ENCODE measurements around the gene ADK. TPM values are rescaled to one million over a fixed set of nuclear protein-coding genes. Genes with fewer than 3 reads are reported as not detected.
A peak's percentile ranks its signal among the peaks of the same experiment; 100 is the strongest.

Gene ADK
- total RNA-seq, 2 donors from 2014 or later, result 14.4 to 24.3 TPM

- TF ChIP-seq, protein P1, sequence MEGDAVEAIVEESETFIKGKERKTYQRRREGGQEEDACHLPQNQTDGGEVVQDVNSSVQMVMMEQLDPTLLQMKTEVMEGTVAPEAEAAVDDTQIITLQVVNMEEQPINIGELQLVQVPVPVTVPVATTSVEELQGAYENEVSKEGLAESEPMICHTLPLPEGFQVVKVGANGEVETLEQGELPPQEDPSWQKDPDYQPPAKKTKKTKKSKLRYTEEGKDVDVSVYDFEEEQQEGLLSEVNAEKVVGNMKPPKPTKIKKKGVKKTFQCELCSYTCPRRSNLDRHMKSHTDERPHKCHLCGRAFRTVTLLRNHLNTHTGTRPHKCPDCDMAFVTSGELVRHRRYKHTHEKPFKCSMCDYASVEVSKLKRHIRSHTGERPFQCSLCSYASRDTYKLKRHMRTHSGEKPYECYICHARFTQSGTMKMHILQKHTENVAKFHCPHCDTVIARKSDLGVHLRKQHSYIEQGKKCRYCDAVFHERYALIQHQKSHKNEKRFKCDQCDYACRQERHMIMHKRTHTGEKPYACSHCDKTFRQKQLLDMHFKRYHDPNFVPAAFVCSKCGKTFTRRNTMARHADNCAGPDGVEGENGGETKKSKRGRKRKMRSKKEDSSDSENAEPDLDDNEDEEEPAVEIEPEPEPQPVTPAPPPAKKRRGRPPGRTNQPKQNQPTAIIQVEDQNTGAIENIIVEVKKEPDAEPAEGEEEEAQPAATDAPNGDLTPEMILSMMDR (IDR thresholded peaks at IDR 0.05), result no peak
Measured at GRCh38 chr10:74314166-74314565, 163.1 kb downstream of the ADK start.

DNA sequence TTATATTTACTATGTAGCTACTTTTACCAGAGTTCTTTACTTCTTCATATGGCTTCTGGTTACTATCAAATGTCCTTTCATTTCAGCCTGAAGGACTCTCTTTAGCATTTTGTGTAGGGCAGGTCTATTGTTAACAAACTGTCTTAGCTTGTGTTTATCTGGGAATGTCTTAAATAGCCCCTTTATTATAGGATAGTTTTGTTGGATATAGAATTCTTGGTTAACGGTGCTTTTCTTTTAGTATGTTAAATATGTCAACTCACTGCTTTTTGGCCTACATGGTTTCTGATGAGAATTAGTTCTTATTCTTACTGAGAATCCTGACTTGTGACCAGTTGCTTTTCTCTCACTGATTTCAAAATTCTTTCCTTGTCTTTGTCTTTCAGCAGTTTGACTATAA is 169.0 kb downstream of the ADK start:
- no peak for DNase-seq (ENCODE audit: low spot score)
- ATAC-seq (ENCODE audit: insufficient number of reproducible peaks, low FRiP score, low read depth), result no peak
- H3K27ac ChIP-seq, result no peak overlapping the region
- H3K27me3 ChIP-seq (replicated peaks; ENCODE audit: insufficient read depth), result no peaks in the 10 kb centered on the region
- H3K9me3 ChIP-seq, result peaks cover 11% of the 10 kb centered on the region
- H3K36me3 ChIP-seq, result no peaks in the 10 kb centered on the region
- H3K4me3 ChIP-seq, result no peak overlapping the region
- no peaks in the 10 kb centered on the region for H3K4me1 ChIP-seq (ENCODE audit: control insufficient read depth in 1 of 2, low read depth in 2 of 2)
- TF ChIP-seq, protein P1 (IDR thresholded peaks at IDR 0.05), result no peak

More at GRCh38 chr10:74314166-74314565, 163.1 kb downstream of the ADK start:
- DNase-seq (ENCODE audit: low spot score) (no peak), ATAC-seq (ENCODE audit: insufficient number of reproducible peaks, low FRiP score, low read depth) (no peak)
- no peaks in the 10 kb centered on the region for H3K36me3 ChIP-seq
- H3K27ac ChIP-seq, result no peak overlapping the region
- peaks cover under 1% of the 10 kb centered on the region for H3K9me3 ChIP-seq
- peak overlapping the region; percentile 63 for H3K4me3 ChIP-seq
- peaks cover 5 to 7% of the 10 kb centered on the region in 2 donors for H3K4me1 ChIP-seq (ENCODE audit: control insufficient read depth in 1 of 2, low read depth in 2 of 2)
- H3K27me3 ChIP-seq (replicated peaks; ENCODE audit: insufficient read depth), result no peaks in the 10 kb centered on the region

DNA sequence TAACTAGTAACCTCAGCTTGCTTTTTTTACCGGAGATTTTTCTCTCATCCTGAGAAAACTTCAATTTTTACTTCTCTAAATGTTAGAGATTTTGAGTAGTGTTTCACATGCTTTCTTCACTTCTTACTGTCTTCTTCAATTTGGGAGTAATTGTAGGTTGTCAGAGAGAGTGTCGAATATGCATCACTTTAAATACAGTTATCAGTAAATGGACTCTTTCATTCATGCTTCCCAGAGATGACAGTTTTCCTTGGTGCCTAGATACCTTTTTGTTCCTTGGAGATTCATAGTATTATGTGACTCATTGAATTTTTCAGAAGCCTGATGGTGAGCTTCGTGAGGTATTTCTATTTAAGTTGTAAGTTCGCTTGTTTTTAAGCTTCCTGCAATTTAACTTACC is 169.7 kb downstream of the ADK start:
- Histone ChIP-seq H3K4me3 (no peak overlapping the region), H3K9me3 (peaks cover 11% of the 10 kb centered on the region), H3K36me3 (no peaks in the 10 kb centered on the region), H3K27me3 (replicated peaks; ENCODE audit: insufficient read depth) (no peaks in the 10 kb centered on the region), H3K27ac (no peak overlapping the region), H3K4me1 (ENCODE audit: control insufficient read depth in 1 of 2, low read depth in 2 of 2) (no peaks in the 10 kb centered on the region)
- no peak for DNase-seq (ENCODE audit: low spot score)
- ATAC-seq (ENCODE audit: insufficient number of reproducible peaks, low FRiP score, low read depth), result no peak
- TF ChIP-seq, protein P1 (IDR thresholded peaks at IDR 0.05), result no peak

DNA sequence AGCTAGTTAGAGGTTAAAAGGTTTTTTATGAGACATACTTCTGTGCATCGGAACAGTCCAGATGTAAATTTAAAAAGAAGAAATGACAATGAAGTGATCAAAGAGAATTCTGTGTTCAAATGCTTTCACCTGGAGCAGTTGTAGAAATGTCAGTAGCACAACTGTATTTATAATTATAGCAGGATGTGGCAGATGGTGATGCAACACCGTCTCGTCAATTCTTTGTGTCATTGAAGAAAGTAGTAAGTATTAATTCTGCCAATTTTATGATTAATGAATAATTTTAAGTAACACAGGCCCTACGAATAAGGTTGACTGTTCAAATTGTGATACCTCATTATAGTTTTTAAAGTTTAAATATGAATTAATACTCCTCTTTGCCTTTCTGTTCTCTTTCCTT is 171.1 kb downstream of the ADK start:
- Histone ChIP-seq H3K4me3 (no peak overlapping the region), H3K9me3 (peaks cover 11% of the 10 kb centered on the region), H3K27ac (no peak overlapping the region), H3K36me3 (no peaks in the 10 kb centered on the region), H3K27me3 (replicated peaks; ENCODE audit: insufficient read depth) (no peaks in the 10 kb centered on the region), H3K4me1 (ENCODE audit: control insufficient read depth in 1 of 2, low read depth in 2 of 2) (no peaks in the 10 kb centered on the region)
- no peak for DNase-seq (ENCODE audit: low spot score)
- no peak for ATAC-seq (ENCODE audit: insufficient number of reproducible peaks, low FRiP score, low read depth)
- TF ChIP-seq, protein P1 (IDR thresholded peaks at IDR 0.05), result no peak

DNA sequence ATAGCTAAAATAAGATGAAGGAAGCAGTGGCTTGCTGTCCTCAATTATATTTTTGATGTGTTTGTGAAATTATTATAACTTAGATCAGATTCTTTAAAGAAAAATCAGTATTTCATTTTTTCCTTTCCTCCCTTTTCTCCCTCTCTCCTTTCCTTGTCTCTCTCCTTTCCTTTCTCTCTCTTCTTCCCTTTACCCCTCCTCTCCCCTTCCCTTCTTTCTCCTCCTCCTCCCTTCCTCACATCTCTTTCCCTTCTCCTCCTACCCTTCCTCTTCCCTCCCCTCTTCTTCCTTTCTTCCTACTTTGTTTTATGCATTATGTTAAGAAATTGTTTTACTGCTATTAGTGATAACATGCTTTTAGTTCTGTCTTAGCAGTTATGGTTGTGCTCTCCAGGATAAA is 171.5 kb downstream of the ADK start:
- Histone ChIP-seq H3K4me3 (no peak overlapping the region), H3K36me3 (no peaks in the 10 kb centered on the region), H3K27me3 (replicated peaks; ENCODE audit: insufficient read depth) (no peaks in the 10 kb centered on the region), H3K27ac (no peak overlapping the region), H3K9me3 (peaks cover 11% of the 10 kb centered on the region), H3K4me1 (ENCODE audit: control insufficient read depth in 1 of 2, low read depth in 2 of 2) (no peaks in the 10 kb centered on the region)
- ATAC-seq (ENCODE audit: insufficient number of reproducible peaks, low FRiP score, low read depth), result no peak
- TF ChIP-seq, protein P1 (IDR thresholded peaks at IDR 0.05), result no peak
- DNase-seq (ENCODE audit: low spot score), result no peak

All from thoracic aorta (tissue), 2 donors.